ENCODE results near the gene CNPPD1.

GRCh38 chr2:219177552-219178376 lies 1.0 kb upstream of the CNPPD1 start, which contains the start of gene RETREG2:
- TF ChIP-seq POLR2A (IDR thresholded peaks at IDR 0.05; ENCODE audit: low read length) (peak; percentile 97), GATA1 (IDR thresholded peaks at IDR 0.05; ENCODE audit: low read depth, low read length) (no peak)
